ENCODE results near the gene VDR.
A peak's percentile ranks its signal among the peaks of the same experiment; 100 is the strongest.

The VDR gene

DNA sequence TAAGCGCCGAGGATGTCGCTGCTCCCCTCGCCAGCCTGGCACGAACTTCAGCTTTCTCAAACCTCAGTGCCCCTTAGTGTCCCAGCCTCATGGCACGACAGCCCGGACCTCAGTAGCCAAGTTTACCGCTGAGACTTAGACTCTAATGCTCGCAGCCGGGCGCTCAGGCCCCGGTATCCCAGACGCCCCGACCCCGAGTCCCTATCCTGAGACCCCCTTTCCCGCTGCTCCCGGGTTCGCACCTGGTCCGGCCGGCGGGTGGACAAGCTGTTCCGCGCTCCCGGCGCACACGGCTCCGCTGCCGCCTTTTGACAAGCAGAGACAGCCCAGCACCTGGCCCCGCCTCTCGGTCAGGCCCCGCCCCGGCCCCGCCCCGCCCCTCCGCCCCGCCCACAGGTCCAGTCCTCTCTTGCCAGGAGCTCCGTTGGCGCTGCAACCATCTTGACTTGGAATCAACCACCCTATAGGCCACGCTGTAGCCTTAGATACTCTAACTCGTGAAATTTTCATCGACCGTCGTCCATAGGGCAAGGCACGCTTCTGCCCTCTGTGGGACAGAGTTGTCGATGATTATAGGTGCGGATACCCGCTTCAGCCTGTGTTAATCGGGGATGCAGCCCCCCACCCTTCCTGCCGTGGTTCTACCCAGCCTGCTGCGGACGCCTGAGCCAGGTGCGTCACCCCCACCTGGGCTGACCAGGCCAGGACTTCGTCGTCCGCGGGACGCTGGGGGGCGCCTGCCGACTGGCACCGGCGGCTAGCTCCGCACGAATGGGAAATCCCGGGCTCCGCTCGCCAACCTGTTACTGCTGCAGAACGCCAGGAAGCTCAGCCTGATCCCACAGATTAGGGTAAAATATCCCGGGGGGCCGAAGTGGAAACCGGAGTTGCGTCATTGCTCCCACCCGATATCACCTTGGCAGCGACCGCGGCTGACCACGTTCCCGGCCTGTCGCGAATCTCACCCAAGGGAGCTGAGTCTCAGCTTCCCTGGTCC, at the start of gene VDR:
TSS of gene VDR (minus strand) at position 282 of the 997 bp plus-strand sequence. CDS start 25,881 bp downstream, outside the sequence.
- DNase-seq (ENCODE audit: low read depth in 3 of 3), result peak; percentile 48 to 71 (median 68)

DNA sequence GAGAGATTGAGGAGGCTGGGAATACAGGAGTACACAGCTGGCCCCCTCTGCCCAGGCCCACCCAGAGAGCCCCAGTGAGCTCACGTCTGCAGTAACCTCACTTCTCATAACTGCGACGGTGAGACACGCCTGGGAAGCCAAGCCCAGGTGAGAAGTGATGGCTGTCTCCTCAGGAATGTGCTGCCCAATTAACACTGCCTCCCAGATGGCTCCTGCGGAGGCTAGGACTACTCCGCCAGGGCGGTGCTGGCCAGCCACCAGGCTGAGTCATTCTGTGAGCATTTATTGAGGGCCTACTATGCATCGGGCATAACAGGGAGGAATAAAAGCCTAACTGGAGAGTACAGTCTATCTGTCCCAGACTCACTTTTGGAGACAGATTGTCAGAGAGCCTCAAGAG, 49.3 kb upstream of the VDR start:
- no peak for DNase-seq (ENCODE audit: low read depth in 3 of 3)

DNA sequence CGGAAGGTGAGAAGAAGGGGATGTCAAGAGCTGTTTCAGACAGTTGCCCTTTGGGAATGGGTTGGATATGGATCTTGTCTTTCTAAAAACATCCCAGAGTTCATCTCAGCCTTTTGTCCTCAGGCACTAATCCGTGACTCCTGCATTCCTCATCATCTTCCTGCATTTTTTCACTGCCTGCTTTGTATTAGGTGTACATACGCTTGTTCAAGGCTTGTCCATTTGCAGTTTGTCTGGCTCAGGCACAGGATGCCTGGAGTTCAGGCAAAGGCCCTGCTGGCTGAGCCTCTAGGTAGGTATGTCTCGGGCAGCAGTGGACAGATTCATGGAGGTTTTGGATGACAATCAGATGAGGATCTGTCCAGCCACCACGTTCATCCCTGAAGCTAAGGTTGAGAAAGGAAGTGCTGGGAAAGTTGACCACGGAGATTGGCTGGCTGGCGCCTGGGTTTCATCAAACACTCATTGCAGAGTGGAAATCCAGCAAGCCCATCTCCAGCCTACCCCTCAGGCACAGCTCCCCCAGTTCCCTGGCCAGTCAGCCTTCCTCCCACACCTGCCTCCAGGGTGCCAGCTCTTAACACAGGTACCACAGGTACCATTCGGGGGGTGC, 46.2 kb upstream of the VDR start:
- no peak for DNase-seq (ENCODE audit: low read depth in 3 of 3)

DNA sequence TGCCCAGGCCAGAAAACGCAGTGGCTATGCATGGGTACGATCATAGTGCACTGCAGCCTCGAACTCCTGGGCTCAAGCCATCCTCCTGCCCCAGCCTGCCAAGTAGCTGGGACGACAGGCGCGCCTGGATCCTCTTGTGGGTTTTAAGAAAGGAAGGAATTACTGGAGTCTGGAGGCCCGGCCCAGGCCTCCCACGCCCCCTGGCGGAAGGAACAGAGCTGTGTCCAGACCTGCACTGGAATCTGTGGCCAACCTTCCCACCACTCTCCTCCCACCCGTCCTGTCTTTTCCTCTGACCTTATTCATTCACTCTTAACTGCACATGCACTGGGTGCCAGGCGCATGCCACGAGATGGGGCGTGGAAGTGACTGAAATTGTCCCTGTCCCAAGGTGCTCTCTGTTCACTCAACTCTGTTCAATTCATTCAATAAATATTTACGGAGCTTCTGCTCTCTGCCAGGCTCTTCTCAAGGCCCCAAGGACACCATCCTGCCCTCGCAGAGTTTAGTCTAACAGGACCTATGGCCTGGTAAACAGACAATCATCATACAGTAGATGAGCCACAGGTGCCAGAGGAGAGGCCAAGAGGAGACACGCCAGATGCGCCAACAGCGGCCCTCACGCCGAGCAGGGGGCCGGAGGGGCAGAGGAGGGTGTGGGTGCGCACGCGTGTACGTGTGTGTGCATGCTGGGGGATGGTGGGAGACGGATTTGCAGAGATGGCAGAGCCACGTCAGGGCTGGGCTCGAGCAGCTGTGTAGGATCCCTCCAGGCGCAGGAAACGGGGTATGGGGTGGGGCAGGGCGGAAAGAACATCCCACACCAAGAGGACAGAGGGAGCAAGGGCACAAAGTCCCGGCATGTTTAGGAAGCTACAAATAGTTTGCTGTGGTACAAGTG, 44.9 kb upstream of the VDR start:
- DNase-seq (ENCODE audit: low read depth in 3 of 3), result peak; percentile 22 to 47 (median 31)

DNA sequence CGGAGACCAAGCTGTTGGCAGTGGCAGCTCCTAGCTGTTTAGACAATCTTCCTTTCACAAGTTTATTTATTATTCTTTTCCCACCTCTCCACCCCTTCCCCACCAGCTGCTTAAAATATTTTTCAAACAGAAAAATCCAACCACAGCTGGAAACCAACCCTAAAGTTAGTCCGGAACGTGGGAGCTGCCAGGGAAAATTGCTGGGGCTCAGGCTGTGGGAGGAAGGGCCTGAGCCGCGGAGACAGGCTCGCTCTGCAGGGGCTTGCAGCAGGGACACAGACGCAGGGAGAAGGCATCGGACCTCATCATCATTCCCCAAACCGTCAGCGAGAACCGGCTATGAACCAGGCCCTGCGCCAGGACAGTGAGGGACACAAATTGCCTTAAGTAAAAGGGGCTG, 42.5 kb upstream of the VDR start:
- no peak for DNase-seq (ENCODE audit: low read depth in 3 of 3)

DNA sequence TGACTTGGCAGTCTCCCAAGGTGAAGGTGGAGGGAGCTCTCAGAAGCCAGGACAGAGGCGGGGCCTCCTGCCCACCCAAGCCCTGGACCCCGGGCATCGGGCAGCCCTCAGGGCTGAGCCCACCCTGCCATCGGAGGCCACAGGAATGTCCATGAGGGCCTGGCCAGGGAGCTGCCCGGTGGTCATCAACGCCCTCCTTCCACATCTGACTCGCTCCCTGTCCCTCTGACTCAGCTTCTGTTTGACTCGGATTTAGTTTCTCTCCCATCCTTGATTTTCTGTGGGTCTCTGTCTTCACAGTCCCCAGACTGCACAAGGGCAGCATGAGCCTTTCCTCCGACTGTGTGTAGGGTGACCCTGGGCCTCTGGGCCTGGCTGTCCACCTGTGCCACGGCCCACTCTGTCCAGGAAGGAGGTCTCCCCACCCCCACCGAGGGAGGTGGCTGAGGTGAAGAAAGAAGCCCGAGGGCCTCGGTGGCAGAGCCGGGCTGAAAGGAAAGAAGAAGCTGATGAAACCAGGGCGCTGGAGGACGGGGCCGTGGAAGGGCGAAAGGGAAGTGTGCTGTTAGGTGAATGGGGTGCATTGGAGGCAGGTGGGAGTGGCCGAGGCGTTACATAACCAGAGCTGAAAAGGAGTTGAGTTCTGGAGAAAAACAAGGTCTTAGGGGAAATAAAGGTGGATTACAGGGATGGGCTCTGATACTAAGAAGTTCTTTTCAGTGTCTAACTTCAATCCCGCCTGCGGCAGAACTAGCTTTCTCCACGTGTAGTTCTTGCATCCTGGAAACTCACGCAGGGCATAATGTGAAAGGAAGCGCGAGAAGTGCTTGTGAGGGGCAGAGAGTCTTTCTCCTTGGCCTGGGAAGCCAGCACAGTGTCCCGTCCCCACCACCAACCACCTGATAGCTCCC, 41.9 kb upstream of the VDR start:
- DNase-seq (ENCODE audit: low read depth in 3 of 3), result no peak

DNA sequence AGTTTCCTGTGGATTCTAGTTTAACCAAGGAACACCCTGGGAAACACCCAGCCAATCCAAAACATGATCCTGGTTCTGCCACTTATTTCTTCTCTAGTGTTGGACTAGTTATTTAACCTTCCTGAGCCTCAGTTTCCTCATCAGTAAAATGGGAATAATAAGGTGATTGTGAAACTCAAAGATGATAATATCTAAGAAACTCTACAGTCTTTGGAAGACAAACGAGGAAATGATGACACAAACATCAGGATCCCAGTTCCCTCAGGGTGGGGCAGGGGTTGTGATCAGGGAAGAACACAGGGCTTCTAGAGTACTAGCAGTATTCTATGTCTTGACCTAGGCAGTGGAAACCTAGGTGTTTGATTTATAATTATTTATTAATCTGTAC, 40.5 kb upstream of the VDR start:
- no peak for DNase-seq (ENCODE audit: low read depth in 3 of 3)

DNA sequence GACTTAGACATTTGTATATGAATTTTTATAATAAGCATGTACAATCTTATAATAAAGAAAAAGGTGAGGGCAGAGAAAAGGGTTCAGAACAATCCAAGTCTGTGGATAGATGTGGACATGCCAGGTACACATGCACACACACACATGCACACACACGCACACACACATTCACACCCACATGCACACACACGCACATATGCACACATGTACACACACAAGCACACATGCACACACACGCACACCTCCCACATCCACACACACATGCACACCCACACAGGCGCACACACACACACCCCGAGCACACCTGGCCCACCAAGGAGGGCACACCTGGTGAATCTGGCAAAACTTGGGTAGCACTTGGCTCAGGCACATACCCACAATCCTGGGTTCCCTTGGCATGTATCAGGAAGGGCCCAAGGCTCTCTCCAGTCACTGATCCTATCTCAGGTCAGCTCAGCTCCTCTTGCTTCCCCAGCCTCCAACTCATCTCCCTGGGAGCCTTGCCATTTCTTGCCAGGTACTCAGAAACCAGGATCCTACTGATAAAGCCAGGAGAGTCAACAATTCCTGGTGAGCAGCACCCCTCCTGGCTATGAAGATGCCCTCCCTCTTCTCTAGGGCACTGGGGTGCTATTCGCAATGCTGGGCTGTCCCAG, 40.0 kb upstream of the VDR start:
- no peak for DNase-seq (ENCODE audit: low read depth in 3 of 3)

DNA sequence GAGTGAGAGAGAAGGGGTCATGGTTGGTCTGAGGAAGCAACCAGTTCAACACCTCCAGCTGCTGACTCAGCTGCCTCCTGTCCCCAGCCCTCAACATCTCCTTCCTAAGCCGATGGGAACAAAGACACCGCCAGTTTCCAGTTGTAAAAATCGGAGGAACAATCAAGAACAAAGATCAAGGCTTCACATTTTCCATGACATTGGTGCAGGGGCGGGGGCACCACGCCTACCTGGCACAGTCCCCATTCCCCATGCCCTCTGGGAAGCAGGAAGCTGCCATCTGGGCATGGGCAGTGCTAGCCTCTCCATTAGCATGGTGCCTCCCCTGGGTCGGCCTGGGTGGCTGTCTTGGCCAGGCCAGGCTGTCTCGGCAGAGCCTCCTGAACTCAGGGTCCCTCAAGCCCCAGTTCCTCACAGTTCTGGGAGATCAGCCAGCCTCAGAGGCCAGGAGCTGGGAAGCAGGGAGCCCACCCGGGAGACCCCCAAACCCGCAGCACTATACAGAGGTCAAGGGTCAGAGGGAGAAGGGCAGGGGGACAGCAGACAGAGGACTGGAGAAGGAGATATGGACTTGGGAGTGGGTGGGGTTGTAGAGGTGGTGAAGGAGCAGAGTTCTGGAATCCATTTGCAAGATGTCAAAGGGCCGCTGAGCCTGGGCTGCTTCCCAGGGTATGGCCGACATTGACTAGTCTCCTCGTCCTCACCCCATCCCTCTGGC, 39.0 kb upstream of the VDR start:
- DNase-seq (ENCODE audit: low read depth in 3 of 3), result no peak

DNA sequence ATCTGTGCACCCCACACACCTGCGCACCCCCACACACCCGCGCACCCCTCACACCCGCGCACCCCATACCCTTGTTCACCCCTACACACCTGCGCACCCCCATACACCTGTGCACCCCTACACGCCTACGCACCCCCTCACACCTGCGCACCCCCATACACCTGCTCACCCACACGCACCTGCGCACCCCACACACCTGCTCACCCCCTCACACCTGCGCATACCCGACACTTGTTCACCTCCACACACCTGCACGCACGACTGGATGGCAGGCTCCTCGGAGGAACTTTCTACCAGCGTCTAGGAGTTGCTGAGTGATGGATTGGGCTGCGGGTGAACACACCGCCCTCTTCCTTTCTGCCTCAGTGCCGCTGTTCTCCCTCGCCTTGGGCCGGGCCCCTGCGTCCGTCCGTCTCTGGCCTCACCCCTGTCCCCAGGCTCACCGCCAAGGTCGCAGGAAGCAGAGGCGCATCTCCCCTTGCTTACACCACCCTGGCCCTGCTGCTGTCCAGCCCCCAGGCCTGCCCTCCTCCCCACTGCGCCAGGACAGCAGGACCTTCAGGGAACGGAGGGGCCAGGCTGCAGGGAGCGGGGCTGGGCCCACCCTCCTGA, 37.9 kb upstream of the VDR start:
- DNase-seq (ENCODE audit: low read depth in 3 of 3), result no peak

DNA sequence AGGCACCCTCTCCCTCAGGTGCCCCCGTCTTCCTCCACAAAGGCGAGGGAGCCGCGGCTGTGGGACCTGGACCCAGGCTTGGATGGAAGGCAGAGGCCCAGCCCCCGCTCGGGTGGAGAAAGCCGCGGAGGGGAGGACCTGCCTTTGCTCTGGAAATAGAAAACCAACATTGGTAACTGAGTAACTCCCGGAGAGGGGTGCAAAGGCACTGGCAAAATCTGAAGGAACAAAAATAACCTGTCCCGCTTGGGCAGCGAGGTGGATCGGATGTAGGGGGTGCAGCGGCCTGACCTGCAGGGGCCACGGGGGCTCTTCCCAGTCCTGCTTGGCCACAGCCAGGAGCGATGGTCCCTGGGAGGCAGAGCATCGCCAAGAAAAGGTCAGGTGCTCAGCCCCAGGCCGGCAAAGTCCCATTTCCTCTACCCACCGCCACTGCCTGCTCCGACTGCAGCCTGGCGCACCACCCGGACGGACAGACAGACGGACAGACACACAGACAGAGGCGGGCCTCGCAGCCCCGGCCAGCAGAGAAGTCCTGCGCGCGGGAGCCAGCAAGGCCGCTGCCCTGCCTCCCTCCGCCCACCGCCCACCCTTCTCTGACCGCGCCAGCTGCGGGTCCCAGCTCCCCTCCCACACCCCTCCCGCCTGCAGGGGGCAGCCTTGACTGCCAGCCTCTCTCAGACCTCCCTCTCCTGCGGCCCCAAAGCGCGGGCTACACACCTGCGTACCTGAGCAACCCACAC, 37.2 kb upstream of the VDR start:
- peak in 1 of 3 donors; percentile 32 for DNase-seq (ENCODE audit: low read depth in 3 of 3)

DNA sequence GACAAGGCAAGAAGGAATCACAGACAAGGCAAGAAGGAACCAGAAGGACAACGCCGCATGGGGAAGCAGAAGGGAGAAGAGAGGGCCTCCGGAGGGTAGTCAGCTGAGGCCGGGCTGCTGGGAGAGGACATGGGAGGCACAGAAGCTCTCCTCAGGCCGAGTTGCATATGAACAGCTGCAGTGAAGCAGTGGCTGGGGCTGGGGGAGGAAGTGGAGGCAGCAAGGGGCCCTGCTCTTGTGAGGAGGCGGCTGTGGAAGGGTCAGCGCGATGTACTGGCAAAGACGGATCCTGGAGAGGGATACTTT, 36.6 kb upstream of the VDR start:
- no peak for DNase-seq (ENCODE audit: low read depth in 3 of 3)

DNA sequence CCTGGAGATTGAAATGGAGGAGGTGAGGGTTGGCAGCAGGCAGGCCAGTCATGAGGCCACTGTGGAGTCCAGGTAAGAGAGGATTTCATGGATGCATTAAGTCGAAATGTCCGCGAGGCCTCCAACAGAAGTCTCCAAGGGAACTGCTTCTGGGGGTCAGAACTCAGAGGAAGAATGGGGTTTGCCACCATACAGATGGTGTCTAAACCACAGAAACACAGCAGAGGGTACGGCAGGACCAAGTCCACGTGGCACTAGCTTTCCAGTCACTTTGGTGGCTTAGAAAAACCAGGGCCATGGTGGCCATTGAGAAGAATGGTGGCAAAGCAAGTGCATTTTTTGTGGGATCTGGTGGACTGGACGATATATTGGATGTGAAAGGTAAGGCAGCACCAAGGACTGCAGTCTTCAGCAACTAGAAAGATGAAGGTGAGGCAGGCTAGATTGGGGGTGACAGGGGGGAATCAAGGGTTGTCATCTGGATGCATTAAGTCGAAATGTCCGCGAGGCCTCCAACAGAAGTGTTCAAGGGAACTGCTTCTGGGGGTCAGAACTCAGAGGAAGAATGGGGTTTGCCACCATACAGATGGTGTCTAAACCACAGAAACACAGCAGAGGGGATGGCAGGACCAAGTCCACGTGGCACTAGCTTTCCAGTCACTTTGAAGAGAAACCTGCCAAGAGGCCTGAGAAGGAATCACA, 36.1 kb upstream of the VDR start:
- no peak for DNase-seq (ENCODE audit: low read depth in 3 of 3)

DNA sequence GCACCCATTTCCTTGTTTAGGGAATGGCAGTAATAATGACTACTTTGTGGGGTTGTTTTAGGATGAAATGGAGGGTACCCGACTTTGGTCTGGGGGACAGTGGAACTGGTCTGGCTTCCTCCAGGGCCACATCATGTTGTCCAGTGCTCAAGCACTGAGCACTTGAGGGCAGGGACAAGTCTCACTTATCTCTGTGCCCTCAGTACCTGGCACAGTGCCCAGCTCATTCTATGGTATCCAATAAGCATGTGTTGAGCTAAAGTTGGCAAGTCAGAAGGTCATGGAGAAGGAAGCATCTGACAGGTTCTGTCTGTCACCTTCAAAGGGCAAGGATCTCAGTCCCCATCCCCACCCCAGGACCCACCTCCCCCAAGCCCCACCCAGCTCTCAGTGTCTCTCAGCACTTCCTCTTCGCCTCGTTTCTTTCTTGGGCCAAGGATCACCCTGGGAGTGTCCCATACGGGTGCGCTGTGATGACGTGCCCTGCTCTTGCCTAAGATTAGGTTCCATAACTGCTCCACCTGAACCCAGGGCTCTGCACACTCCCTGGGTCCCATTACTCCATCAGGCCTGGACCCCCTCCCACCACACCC, 34.3 kb upstream of the VDR start:
- DNase-seq (ENCODE audit: low read depth in 3 of 3), result no peak

DNA sequence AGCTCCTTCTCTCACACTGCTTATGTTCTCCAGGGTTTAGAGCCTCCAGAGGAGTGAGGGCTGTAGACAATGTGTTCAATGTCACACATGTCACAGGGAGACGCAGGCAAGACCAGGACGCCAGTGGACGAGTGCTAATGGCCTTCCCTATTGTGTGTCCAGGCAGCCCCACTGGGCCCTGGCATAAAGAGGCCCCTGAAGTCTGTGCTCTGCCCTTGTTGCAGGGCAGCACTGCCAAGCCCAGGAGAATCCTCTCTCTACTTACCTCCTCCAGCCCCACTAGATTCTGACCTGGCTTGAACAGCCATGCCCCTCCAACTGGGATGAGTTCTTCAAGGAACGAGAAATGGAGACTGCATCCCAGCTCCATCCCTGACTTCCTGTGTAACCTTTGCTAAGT, 33.8 kb upstream of the VDR start:
- no peak for DNase-seq (ENCODE audit: low read depth in 3 of 3)

DNA sequence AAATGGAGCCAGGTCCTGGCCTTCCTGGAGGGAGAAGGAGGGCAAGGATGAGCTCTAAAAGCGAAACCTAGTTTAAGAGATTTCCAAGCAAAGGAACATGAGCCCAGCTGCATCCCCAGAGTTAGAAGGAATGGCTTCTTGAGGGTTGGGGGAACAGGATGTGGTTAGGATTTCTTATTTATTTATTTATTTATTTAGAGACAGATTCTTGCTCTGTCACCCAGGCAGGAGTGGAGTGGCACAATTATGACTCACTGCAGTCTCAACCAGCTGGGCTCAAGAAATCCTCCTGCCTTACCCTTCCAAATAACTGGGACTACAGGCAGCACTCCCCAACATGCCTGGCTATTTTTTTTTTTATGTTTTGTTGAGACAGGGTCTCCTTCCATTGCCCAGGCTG, 33.3 kb upstream of the VDR start:
- no peak for DNase-seq (ENCODE audit: low read depth in 3 of 3)

DNA sequence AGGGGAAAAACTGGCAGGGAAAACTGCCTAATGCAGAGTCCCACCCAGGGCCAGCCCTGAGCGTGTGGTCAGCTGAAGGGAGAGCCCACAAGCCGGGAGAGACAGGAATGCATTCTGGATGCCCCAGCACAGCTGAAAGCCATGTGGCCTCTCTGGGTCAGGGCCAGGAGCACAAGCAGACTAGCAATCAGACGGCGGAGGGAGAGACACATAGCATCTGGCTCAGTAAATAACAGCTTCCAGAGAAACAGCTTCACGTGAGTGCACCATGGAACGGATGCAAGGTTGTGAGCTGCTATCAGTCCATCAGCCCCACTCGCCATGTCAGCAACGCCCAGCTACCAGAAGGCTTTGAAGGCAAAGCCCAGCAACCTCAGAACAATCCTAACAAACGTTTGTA, 30.4 kb upstream of the VDR start:
- DNase-seq (ENCODE audit: low read depth in 3 of 3), result no peak

DNA sequence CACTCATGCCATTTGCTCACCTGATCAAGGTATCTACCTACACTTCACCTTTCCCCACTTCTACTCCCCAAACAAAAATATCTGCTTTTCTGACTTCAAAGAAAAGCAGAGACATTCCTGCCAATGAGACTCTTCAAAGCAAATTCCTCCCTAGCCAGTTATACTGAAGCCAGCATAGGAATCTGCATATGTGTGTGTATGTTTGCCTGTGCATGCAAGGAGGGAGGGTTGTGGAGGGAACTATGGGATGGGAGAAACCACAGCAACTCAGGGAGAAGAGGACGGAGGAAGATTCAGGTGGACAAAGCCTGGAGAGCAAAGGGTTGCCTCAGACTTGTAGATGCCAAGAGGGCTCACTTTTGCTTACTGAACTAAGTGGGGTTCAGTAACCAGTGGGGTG, 26.4 kb upstream of the VDR start:
- no peak for DNase-seq (ENCODE audit: low read depth in 3 of 3)

Measured in stimulated activated CD4-positive, alpha-beta T cell treated with anti-CD3 and anti-CD28 coated beads, TNF-alpha, amount 100 ng/mL, for 48 hours (primary cell).